ENCODE data around the gene NEURL1.

DNA sequence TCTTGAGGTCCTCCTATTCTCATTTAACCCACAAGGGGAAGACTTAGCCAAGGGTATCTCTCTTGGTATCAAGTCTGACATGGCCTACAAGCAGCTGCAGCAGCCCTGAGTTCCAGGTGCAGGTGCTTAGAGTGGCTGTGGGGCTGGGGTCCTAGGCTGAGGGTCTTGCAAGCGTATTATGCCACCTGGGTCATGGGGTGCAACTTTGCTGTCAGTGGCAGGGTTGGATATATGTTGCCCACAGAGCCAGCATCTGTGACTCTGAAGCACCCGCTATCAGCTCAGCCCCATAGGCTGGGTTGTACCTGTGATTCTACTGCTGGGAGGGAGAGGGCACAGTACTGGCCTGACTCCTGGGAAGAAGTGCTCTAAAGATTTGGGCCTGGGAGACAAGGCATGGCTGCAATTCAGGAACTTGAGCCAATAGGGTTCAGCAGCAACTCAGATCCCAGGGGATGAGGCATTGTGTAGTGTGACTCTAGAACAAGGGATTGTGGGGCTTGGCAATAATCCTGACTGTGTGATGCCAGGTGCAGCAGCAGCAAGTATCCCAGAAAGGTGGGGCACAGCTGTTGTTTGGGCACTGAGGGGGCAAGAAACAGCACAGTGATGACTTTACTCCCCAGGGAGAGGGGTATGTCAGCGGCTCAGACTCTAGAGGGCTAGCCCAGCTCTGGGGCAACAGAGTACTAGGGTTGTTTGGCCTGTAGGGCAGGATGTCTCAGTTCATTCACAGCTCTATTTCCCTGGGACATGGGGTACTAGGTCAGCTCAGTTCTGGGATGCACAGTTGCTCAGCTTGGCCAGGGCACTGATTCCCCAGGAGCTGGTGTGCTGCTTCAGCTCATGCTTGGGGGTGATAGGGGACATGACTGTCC, 41.4 kb downstream of the NEURL1 start:
- TF ChIP-seq, protein P1, sequence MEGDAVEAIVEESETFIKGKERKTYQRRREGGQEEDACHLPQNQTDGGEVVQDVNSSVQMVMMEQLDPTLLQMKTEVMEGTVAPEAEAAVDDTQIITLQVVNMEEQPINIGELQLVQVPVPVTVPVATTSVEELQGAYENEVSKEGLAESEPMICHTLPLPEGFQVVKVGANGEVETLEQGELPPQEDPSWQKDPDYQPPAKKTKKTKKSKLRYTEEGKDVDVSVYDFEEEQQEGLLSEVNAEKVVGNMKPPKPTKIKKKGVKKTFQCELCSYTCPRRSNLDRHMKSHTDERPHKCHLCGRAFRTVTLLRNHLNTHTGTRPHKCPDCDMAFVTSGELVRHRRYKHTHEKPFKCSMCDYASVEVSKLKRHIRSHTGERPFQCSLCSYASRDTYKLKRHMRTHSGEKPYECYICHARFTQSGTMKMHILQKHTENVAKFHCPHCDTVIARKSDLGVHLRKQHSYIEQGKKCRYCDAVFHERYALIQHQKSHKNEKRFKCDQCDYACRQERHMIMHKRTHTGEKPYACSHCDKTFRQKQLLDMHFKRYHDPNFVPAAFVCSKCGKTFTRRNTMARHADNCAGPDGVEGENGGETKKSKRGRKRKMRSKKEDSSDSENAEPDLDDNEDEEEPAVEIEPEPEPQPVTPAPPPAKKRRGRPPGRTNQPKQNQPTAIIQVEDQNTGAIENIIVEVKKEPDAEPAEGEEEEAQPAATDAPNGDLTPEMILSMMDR (IDR thresholded peaks at IDR 0.05) = no peak
- no peak for TF ChIP-seq EP300 (IDR thresholded peaks at IDR 0.05)
- TF ChIP-seq POLR2AphosphoS5 (IDR thresholded peaks at IDR 0.05) = no peak

Data from stomach (tissue), 4 donors.